ENCODE results near the gene ZBTB33. TPM values are rescaled to one million over a fixed set of nuclear protein-coding genes. Genes with fewer than 3 reads are reported as not detected.

Gene ZBTB33
- total and polyA plus RNA-seq, 2 experiments from 2014 or later = 3.9 to 14.0 TPM

DNA sequence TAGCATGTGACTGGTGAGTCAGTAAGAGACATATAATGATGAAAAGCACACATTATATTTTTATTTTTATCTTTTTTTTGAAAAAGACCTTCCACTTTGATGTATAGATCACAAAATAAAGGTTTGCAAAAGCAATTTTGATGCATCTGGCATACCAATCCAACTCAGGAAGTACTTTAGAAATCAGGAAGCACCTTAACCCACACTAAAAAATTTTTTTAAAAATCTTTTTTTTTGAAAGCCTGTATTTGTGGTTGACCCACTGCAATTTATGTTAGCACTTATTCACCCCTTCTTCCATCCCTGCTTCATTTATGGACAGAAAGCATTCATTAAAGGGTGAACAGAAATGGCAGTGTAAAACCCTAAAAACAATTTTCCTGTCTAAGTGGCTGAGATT, 44.0 kb downstream of the ZBTB33 start (continued):
- no peak for TF ChIP-seq POLR2AphosphoS5 (IDR thresholded peaks at IDR 0.05; ENCODE audit: low read depth)
- TF ChIP-seq JUNB (IDR thresholded peaks at IDR 0.05; ENCODE audit: unreplicated experiment) = no peak

DNA sequence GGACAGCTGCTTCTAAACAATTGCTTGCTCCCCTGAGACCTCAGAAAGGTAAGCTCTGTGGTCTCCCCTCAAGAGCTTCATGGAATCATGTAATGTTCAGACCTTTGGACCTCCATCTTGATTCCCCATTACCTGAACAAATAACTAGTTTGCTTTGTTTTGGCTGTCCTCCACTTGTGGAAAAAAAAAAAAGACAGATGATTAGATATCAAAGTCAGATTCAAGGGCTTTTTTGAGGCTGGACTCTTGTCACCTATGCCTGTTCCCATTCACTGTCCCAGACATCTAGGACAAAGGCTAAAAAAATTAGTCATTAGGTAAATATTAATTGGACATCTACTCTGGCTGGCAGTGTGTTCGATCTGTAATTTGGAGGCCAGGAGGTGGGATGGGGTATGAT, 47.3 kb downstream of the ZBTB33 start:
- Histone ChIP-seq H3K27ac (ENCODE audit: low read depth) (no peak overlapping the region), H3K9me2 (ENCODE audit: insufficient read depth) (no peaks in the 10 kb centered on the region), H3K4me3 (no peak overlapping the region), H2AFZ (no peak overlapping the region), H3K4me1 (ENCODE audit: insufficient read depth) (peaks cover 6% of the 10 kb centered on the region; the same call in 1 of the 2 replicates), H3K79me2 (replicated peaks; ENCODE audit: insufficient read depth) (no peaks in the 10 kb centered on the region), H4K20me1 (replicated peaks; ENCODE audit: insufficient read depth) (no peaks in the 10 kb centered on the region), H3K27me3 (ENCODE audit: insufficient read depth) (peaks cover 18% of the 10 kb centered on the region), H3K36me3 (ENCODE audit: insufficient read depth) (no peaks in the 10 kb centered on the region), H3K4me2 (no peak overlapping the region), H3F3A (replicated peaks; ENCODE audit: low read depth) (no peaks in the 10 kb centered on the region)
- DNase-seq (ENCODE audit: low spot score) (no peak), ATAC-seq (no peak)
- Mint-ChIP-seq H3K9me3 (no peaks in the 10 kb centered on the region), H3K27ac (no peak overlapping the region), H3K4me3 (no peak overlapping the region), H3K36me3 (ENCODE audit: low read depth) (no peaks in the 10 kb centered on the region), H3K27me3 (ENCODE audit: insufficient read depth, low read depth, poor library complexity) (no peaks in the 10 kb centered on the region), H3K4me1 (peaks cover 12% of the 10 kb centered on the region)
- TF ChIP-seq, protein P1, sequence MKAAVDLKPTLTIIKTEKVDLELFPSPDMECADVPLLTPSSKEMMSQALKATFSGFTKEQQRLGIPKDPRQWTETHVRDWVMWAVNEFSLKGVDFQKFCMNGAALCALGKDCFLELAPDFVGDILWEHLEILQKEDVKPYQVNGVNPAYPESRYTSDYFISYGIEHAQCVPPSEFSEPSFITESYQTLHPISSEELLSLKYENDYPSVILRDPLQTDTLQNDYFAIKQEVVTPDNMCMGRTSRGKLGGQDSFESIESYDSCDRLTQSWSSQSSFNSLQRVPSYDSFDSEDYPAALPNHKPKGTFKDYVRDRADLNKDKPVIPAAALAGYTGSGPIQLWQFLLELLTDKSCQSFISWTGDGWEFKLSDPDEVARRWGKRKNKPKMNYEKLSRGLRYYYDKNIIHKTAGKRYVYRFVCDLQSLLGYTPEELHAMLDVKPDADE (IDR thresholded peaks at IDR 0.05) = no peak
- TF ChIP-seq, protein P2, sequence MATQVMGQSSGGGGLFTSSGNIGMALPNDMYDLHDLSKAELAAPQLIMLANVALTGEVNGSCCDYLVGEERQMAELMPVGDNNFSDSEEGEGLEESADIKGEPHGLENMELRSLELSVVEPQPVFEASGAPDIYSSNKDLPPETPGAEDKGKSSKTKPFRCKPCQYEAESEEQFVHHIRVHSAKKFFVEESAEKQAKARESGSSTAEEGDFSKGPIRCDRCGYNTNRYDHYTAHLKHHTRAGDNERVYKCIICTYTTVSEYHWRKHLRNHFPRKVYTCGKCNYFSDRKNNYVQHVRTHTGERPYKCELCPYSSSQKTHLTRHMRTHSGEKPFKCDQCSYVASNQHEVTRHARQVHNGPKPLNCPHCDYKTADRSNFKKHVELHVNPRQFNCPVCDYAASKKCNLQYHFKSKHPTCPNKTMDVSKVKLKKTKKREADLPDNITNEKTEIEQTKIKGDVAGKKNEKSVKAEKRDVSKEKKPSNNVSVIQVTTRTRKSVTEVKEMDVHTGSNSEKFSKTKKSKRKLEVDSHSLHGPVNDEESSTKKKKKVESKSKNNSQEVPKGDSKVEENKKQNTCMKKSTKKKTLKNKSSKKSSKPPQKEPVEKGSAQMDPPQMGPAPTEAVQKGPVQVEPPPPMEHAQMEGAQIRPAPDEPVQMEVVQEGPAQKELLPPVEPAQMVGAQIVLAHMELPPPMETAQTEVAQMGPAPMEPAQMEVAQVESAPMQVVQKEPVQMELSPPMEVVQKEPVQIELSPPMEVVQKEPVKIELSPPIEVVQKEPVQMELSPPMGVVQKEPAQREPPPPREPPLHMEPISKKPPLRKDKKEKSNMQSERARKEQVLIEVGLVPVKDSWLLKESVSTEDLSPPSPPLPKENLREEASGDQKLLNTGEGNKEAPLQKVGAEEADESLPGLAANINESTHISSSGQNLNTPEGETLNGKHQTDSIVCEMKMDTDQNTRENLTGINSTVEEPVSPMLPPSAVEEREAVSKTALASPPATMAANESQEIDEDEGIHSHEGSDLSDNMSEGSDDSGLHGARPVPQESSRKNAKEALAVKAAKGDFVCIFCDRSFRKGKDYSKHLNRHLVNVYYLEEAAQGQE (IDR thresholded peaks at IDR 0.05; ENCODE audit: unreplicated experiment) = no peak
- TF ChIP-seq EZH2 (IDR thresholded peaks at IDR 0.05; ENCODE audit: low read depth, unreplicated experiment) (no peak), STAT1 (IDR thresholded peaks at IDR 0.05; ENCODE audit: unreplicated experiment) (no peak), ZNF331 (CRISPR knock-in tag; IDR thresholded peaks at IDR 0.05; ENCODE audit: low read depth) (no peak), JUNB (IDR thresholded peaks at IDR 0.05; ENCODE audit: unreplicated experiment) (no peak), CREB1 (CRISPR knock-in tag; IDR thresholded peaks at IDR 0.05; ENCODE audit: low read depth) (no peak), ZNF462 (CRISPR knock-in tag; IDR thresholded peaks at IDR 0.05) (no peak)

Data from GM23338 (cell line).